Upper lobe of left lung (tissue), 6 donors: ENCODE measurements around the gene ARHGAP24. TPM values are rescaled to one million over a fixed set of nuclear protein-coding genes. Genes with fewer than 3 reads are reported as not detected.

ENCODE experiments used
- ATAC-seq, 2 donors: fragments of 200-7000 bp; cut with Tn5 transposase; one replicate each; pipeline ENCODE4 v1.9.1; 2022; ENCODE audit warnings: mild to moderate bottlenecking in 2 of 2, moderate library complexity in 2 of 2; ENCODE audit not compliant: low FRiP score in 2 of 2
- DNase-seq, 2 donors: peaks; one replicate each; pipeline ENCODE4 v3.0.0-alpha.2; 2019 to 2020
- H3K27ac ChIP-seq, 4 donors: fragments of 200-600 bp; sonication (generic); one replicate each; pipeline ENCODE4 v1.5.1; 2016 to 2019
- H3K27me3 ChIP-seq, 4 donors: fragments of 200-600 bp; sonication (generic); one replicate each; pipeline ENCODE4 v1.5.1; 2017 to 2019
- H3K36me3 ChIP-seq, 4 donors: fragments of 200-600 bp; sonication (generic); one replicate each; pipeline ENCODE4 v1.5.1; 2016 to 2019
- H3K4me1 ChIP-seq, 4 donors: fragments of 200-600 bp; sonication (generic); one replicate each; pipeline ENCODE4 v1.5.1; 2018 to 2019
- H3K4me3 ChIP-seq, 4 donors: fragments of 200-600 bp; sonication (generic); one replicate each; pipeline ENCODE4 v1.5.1; 2017 to 2019; ENCODE audit warnings: mild to moderate bottlenecking in 2 of 4, moderate library complexity in 1 of 4
- H3K9me3 ChIP-seq, 4 donors: fragments of 200-600 bp; sonication (generic); one replicate each; pipeline ENCODE4 v1.5.1; 2018 to 2019
- CTCF ChIP-seq, 6 experiments: fragments of 450-650 bp in 4 of 6; fragments of 200-600 bp in 2 of 6; sonication (generic) in 2 of 6; IDR thresholded peaks; one replicate each; pipeline ENCODE4 v1.5.1; 2016 to 2019; ENCODE audit warnings: antibody characterized with exemption in 6 of 6
- EP300 ChIP-seq, 4 donors: sonication (generic); formaldehyde crosslinking; IDR thresholded peaks; one replicate each; pipeline ENCODE4 v1.5.1; 2017; ENCODE audit warnings: antibody characterized with exemption in 4 of 4, control low read depth in 2 of 4
- POLR2A ChIP-seq, 4 donors: fragments of 450-650 bp; IDR thresholded peaks; one replicate each; pipeline ENCODE4 v1.5.1; 2016 to 2017; ENCODE audit warnings: antibody characterized with exemption in 4 of 4, mild to moderate bottlenecking in 2 of 4
- POLR2AphosphoS5 ChIP-seq, 2 donors: sonication (generic); formaldehyde crosslinking; IDR thresholded peaks; one replicate each; pipeline ENCODE4 v1.5.1; 2017; ENCODE audit warnings: antibody characterized with exemption in 2 of 2
- WGBS, 2 donors: methylation state at CpG; one replicate each; pipeline ENCODE4 v1.1.5; 2017 to 2018; 5-methylcytosine and 5-hydroxymethylcytosine counted together
- total RNA-seq, 6 donors: library from RNA; depleted of rRNA in 4 of 6; stranded (reverse); fragments of >200 nt in 4 of 6; gene quantifications; one replicate each; pipeline versions ENCODE4 v1.1.0 to v1.2.1, GENCODE V29; 2016 to 2021
- donor health status: DM: no; HTN: no; CAD: no; lungs with moderate emphysema.
- donor health status: DM: no; HTN: yes; CAD: no; lungs with severe emphysema.

ARHGAP24 gene
- total RNA-seq, 6 donors from 2014 or later = 26.4 to 92.2 (median 52.4) TPM

- Histone ChIP-seq H3K36me3 (no peaks in the 10 kb centered on the region), H3K27ac (no peak overlapping the region), H3K4me3 (no peak overlapping the region), H3K9me3 (no peaks in the 10 kb centered on the region), H3K4me1 (peaks cover 0 to 7% (median 2%) of the 10 kb centered on the region in 4 donors), H3K27me3 (no peaks in the 10 kb centered on the region)
- WGBS, 2 donors = 79 to 80% methylated on average over 3 of the region's 3 CpGs
- no peak for TF ChIP-seq POLR2A (IDR thresholded peaks at IDR 0.05)
- TF ChIP-seq EP300 (IDR thresholded peaks at IDR 0.05) = no peak
- TF ChIP-seq POLR2AphosphoS5 (IDR thresholded peaks at IDR 0.05) = no peak
- TF ChIP-seq CTCF (IDR thresholded peaks at IDR 0.05) = no peak
- no peak for ATAC-seq
- DNase-seq = no peak
These were observed 11.6 kb downstream of the ARHGAP24 start for GRCh38 chr4:85486425-85487086.

- Histone ChIP-seq H3K27me3 (no peaks in the 10 kb centered on the region), H3K9me3 (no peaks in the 10 kb centered on the region), H3K27ac (no peak overlapping the region), H3K4me3 (no peak overlapping the region), H3K36me3 (no peaks in the 10 kb centered on the region), H3K4me1 (peaks cover 0 to 7% (median 2%) of the 10 kb centered on the region in 4 donors)
- WGBS, 2 donors = 47 to 61% methylated on average over 1 of the region's 1 CpG
- ATAC-seq (no peak), DNase-seq (no peak)
- TF ChIP-seq CTCF (IDR thresholded peaks at IDR 0.05) = no peak
- TF ChIP-seq POLR2A (IDR thresholded peaks at IDR 0.05) = no peak
These were observed 13.5 kb downstream of the ARHGAP24 start for GRCh38 chr4:85488416-85488815.

- no peak overlapping the region for H3K4me3 ChIP-seq
- DNase-seq (no peak), ATAC-seq (peak in 1 of 2 donors; percentile 74)
- no peak for TF ChIP-seq CTCF (IDR thresholded peaks at IDR 0.05)
- no peak for TF ChIP-seq EP300 (IDR thresholded peaks at IDR 0.05)
- TF ChIP-seq POLR2AphosphoS5 (IDR thresholded peaks at IDR 0.05) = no peak
- TF ChIP-seq POLR2A (IDR thresholded peaks at IDR 0.05) = no peak
- 80 to 87% methylated on average over 3 of the region's 3 CpGs for whole genome bisulfite sequencing, 2 donors
- H3K27ac ChIP-seq = no peak overlapping the region
- H3K36me3 ChIP-seq = no peaks in the 10 kb centered on the region
- no peaks in the 10 kb centered on the region for H3K9me3 ChIP-seq
- H3K27me3 ChIP-seq = no peaks in the 10 kb centered on the region
- H3K4me1 ChIP-seq = peaks cover 0 to 7% (median 2%) of the 10 kb centered on the region in 4 donors
These were observed 14.5 kb downstream of the ARHGAP24 start for GRCh38 chr4:85489273-85489981.

GRCh38 chr4:85491527-85491926 is 16.6 kb downstream of the ARHGAP24 start:
- no peak for DNase-seq
- ATAC-seq = peak in 1 of 2 donors; percentile 35
- no peak overlapping the region for H3K27ac ChIP-seq
- H3K4me3 ChIP-seq = no peak overlapping the region
- H3K9me3 ChIP-seq = no peaks in the 10 kb centered on the region
- no peak for TF ChIP-seq POLR2AphosphoS5 (IDR thresholded peaks at IDR 0.05)
- no peaks in the 10 kb centered on the region for H3K36me3 ChIP-seq
- peaks cover 0 to 5% (median 3%) of the 10 kb centered on the region in 4 donors for H3K4me1 ChIP-seq
- H3K27me3 ChIP-seq = no peaks in the 10 kb centered on the region

- Histone ChIP-seq H3K27me3 (no peaks in the 10 kb centered on the region), H3K36me3 (no peaks in the 10 kb centered on the region), H3K27ac (peak overlapping the region in 1 of 4 donors; percentile 14), H3K4me1 (peaks cover 0 to 6% (median 3%) of the 10 kb centered on the region in 4 donors), H3K9me3 (no peaks in the 10 kb centered on the region), H3K4me3 (no peak overlapping the region)
- ATAC-seq = no peak
- no peak for TF ChIP-seq POLR2A (IDR thresholded peaks at IDR 0.05)
- TF ChIP-seq CTCF (IDR thresholded peaks at IDR 0.05) = no peak
- TF ChIP-seq POLR2AphosphoS5 (IDR thresholded peaks at IDR 0.05) = no peak
- TF ChIP-seq EP300 (IDR thresholded peaks at IDR 0.05) = no peak
- WGBS, 2 donors = 47 to 55% methylated on average over 1 of the region's 1 CpG
- no peak for DNase-seq
These were observed 17.4 kb downstream of the ARHGAP24 start for GRCh38 chr4:85492336-85492735.
